ENCODE data around the gene IL4R.

GRCh38 chr16:27394516-27394915, 80.7 kb downstream of the IL4R start:
- no peak for TF ChIP-seq CTCF (IDR thresholded peaks at IDR 0.05; ENCODE audit: low read depth, low read length, missing input control)
- TF ChIP-seq EGR1 (IDR thresholded peaks at IDR 0.05; ENCODE audit: low read depth in 2 of 2): no peak
- no peak for TF ChIP-seq REST (IDR thresholded peaks at IDR 0.05)
- no peak for TF ChIP-seq SP1 (IDR thresholded peaks at IDR 0.05)
- TF ChIP-seq RXRA (IDR thresholded peaks at IDR 0.05): no peak
- no peak for TF ChIP-seq ATF3 (IDR thresholded peaks at IDR 0.05)
- TF ChIP-seq MAX (IDR thresholded peaks at IDR 0.05): no peak
